HEK293T (cell line): ENCODE results near the gene ZFP62.

Experiments
- CTCF ChIA-PET: fragments of 350-600 bp; formaldehyde crosslinking; extraction: SDS; loops from one replicate; lab custom pipeline; 2021; ENCODE audit warnings: antibody characterized with exemption, inconsistent platforms; lab: Yijun Ruan, JAX
- POLR2A ChIA-PET: fragments of 350-600 bp; formaldehyde crosslinking; extraction: SDS; loops from one replicate; lab custom pipeline; 2020; ENCODE audit warnings: antibody characterized with exemption, inconsistent platforms; lab: Yijun Ruan, JAX
- DNase-seq: peaks from one replicate; pipeline ENCODE4 v3.0.0; 2012; ENCODE audit warnings: mixed read lengths; ENCODE audit errors: extremely low spot score
- ARNT ChIP-seq: fragments of 450-650 bp; IDR thresholded peaks from 2 replicates; pipeline ENCODE4 v1.6.1; 2017; ENCODE audit warnings: mild to moderate bottlenecking
- BHLHE40 ChIP-seq: fragments of 450-650 bp; IDR thresholded peaks from 2 replicates; pipeline ENCODE4 v1.6.1; 2016; ENCODE audit warnings: mild to moderate bottlenecking, moderate library complexity, borderline replicate concordance
- ELF4 ChIP-seq: fragments of 450-650 bp; IDR thresholded peaks from 2 replicates; pipeline ENCODE4 v1.6.1; 2017; ENCODE audit warnings: antibody characterized with exemption
- FOXA1 ChIP-seq: fragments of 450-650 bp; IDR thresholded peaks from 2 replicates; pipeline ENCODE4 v1.6.1; 2016; ENCODE audit warnings: mild to moderate bottlenecking
- FOXM1 ChIP-seq: fragments of 450-650 bp; IDR thresholded peaks from 2 replicates; pipeline ENCODE4 v1.6.1; 2017; ENCODE audit warnings: mild to moderate bottlenecking, borderline replicate concordance
- HDGF ChIP-seq: fragments of 450-650 bp; IDR thresholded peaks from 2 replicates; pipeline ENCODE4 v1.6.1; 2017; ENCODE audit warnings: antibody characterized with exemption, borderline replicate concordance
- L3MBTL2 ChIP-seq: fragments of 450-650 bp; conservative IDR thresholded peaks from 2 replicates; pipeline ENCODE4 v1.6.1; 2016; ENCODE audit warnings: mild to moderate bottlenecking
- LEF1 ChIP-seq: fragments of 450-650 bp; IDR thresholded peaks from 2 replicates; pipeline ENCODE4 v1.6.1; 2017; ENCODE audit warnings: mild to moderate bottlenecking, borderline replicate concordance
- NFRKB ChIP-seq: fragments of 450-650 bp; IDR thresholded peaks from 2 replicates; pipeline ENCODE4 v1.6.1; 2016; ENCODE audit warnings: mild to moderate bottlenecking, moderate library complexity
- SUZ12 ChIP-seq: fragments of 450-650 bp; IDR thresholded peaks from 2 replicates; pipeline ENCODE4 v1.6.1; 2016; ENCODE audit warnings: mild to moderate bottlenecking
- TARDBP ChIP-seq: fragments of 450-650 bp; IDR thresholded peaks from 2 replicates; pipeline ENCODE4 v1.6.1; 2016
- ZNF384 ChIP-seq: fragments of 450-650 bp; IDR thresholded peaks from 2 replicates; pipeline ENCODE4 v1.6.1; 2016
- TF ChIP-seq, protein P1 (sequence below): fragments of 450-650 bp; IDR thresholded peaks from 2 replicates; pipeline ENCODE4 v1.6.1; 2016

ZFP62 gene

DNA sequence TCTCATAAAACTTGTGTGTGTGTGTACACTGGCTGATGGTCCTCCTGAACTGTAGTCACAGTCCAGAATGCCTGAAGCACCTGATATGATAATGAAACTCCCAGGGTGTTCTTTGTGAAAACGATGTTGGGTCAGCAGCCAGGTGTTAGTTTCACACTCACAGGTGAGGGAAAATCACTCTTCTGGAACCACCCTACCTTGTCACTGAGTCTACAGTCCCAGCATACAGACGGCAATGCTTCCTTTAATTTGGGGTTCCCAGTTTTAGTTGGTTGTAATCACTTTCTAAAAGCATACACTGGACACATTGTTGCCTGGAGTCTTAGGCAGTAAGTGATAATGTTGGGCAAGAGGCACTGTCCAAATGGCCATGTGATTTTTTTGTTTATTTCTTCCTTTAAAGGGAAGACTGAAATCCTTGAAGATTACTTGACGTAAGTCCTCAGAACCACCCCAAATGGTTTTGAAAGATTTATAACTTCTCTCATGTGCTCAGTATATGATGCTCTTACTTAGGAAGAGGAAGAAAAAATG lies 40.2 kb downstream of the ZFP62 start:
- TF ChIP-seq ARNT: no peak
- CTCF ChIA-PET: no interaction called here
- POLR2A ChIA-PET: interaction anchor here (0.7 kb wide), 1 partner anchor 10 kb away, joined by 3 read pairs; no protein-coding TSS in a partner anchor
- no peak for DNase-seq

DNA sequence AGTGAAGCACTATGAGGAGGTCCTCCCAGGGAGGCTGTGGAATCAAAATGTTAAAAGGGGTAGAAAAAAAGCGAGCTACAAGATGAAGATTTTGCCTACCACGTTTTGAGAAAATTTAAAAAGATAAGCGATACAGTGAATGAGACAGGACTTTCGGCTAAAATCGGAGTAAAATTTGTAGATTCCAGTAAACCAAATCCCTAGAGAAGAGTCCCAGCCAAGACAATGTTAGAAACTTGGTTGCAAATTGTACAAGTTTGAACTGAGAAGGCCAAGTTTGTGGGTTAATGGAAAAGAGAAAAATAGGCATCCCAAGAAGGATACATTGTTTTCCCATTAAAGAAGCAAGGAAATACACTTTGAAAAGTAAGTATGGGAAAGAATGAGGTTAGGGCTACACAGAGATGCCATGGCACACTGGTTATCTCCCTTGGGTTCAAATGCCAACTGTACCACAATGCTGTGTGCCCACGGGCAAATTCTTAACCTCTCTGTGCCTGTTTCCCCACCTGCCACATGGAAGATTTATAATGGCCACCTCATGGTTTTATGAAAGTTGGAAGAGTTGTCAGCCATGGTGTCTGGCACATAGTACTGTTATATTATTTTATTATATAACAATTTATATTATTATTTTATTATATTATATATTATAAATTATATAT lies 42.3 kb downstream of the ZFP62 start:
- POLR2A ChIA-PET: interaction anchor here (0.9 to 1.3 kb wide), 2 partner anchors 8 to 438 kb away, joined by 3 read pairs; no protein-coding TSS in a partner anchor

GRCh38 chr5:180817893-180818674 lies 43.0 kb downstream of the ZFP62 start:
- no peak for DNase-seq
- ChIA-PET CTCF (interaction anchor here (0.6 kb wide), 1 partner anchor 363 kb away, joined by 3 read pairs; no protein-coding TSS in a partner anchor), POLR2A (interaction anchor here (0.9 to 1.3 kb wide), 5 partner anchors 8 to 438 kb away, joined by 3 read pairs; no protein-coding TSS in a partner anchor)
- no peak for TF ChIP-seq TARDBP
- TF ChIP-seq, protein P1, sequence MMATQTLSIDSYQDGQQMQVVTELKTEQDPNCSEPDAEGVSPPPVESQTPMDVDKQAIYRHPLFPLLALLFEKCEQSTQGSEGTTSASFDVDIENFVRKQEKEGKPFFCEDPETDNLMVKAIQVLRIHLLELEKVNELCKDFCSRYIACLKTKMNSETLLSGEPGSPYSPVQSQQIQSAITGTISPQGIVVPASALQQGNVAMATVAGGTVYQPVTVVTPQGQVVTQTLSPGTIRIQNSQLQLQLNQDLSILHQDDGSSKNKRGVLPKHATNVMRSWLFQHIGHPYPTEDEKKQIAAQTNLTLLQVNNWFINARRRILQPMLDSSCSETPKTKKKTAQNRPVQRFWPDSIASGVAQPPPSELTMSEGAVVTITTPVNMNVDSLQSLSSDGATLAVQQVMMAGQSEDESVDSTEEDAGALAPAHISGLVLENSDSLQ: no peak
- no peak for TF ChIP-seq ARNT
- no peak for TF ChIP-seq LEF1
- no peak for TF ChIP-seq ZNF384
- no peak for TF ChIP-seq NFRKB
- TF ChIP-seq BHLHE40: no peak
- no peak for TF ChIP-seq FOXM1
- no peak for TF ChIP-seq SUZ12
- no peak for TF ChIP-seq HDGF

More for the DNA sequence above, 42.3 kb downstream of the ZFP62 start:
- TF ChIP-seq FOXM1 (no peak), SUZ12 (no peak), LEF1 (no peak)
- TF ChIP-seq, protein P1: peak; percentile 80
- DNase-seq: no peak
- CTCF ChIA-PET: interaction anchor here (0.6 kb wide), 1 partner anchor 363 kb away, joined by 3 read pairs; no protein-coding TSS in a partner anchor

DNA sequence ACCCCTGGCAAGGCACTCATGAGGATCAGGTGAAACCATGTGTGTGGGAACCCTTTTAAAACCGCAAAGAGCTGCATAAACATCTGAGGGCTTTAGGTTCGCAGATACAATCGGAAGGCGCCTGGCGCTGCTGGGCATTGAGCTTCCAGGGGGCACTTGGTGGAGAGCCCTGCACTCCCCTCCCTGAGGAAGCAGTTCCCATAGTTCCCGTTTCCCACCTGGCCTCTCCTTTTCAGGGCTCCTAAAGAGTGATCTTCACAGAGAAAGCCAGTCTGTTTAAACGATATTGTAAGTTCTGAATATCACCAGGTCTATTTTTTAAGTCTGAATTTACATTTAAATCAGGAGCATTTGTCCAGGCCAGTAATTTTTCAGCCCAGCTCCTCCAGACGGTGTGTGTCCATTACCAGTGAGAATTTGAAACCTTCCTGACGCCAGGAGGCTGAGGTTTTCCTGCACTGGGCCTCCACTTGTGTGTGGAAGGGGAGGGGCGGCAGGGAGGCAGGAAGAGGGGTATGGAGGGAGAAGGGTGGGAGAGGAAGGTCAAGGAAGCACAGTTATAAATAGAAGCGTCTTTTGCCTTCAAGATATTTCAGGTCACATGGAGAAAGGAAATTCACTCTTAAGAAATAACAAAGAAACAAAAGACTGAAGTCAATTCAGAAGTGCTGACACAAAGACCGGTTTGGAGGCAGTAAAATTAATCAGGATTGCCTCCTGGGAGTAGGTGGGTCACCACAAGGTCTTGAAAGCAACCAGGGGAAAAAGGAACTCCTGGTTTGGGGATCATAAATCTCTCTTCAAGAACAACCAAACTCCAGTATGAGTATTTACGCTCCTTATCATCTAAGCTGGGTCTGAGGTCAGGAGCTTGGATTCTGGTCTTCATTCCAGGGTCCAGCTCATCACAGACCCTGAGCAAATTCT lies 44.2 kb downstream of the ZFP62 start:
- TF ChIP-seq HDGF (no peak), SUZ12 (no peak), LEF1 (no peak), FOXM1 (no peak), L3MBTL2 (peak; percentile 49)
- TF ChIP-seq, protein P1: no peak
- POLR2A ChIA-PET: interaction anchor here (0.8 to 2.7 kb wide), 7 partner anchors 8 to 375 kb away, joined by 3 to 9 read pairs (median 3); partner anchors contain the start of gene ZFP62
- peak; percentile 54 for DNase-seq
- CTCF ChIA-PET: interaction anchor here (1.0 kb wide), 1 partner anchor 52 kb away, joined by 3 read pairs; no protein-coding TSS in a partner anchor

DNA sequence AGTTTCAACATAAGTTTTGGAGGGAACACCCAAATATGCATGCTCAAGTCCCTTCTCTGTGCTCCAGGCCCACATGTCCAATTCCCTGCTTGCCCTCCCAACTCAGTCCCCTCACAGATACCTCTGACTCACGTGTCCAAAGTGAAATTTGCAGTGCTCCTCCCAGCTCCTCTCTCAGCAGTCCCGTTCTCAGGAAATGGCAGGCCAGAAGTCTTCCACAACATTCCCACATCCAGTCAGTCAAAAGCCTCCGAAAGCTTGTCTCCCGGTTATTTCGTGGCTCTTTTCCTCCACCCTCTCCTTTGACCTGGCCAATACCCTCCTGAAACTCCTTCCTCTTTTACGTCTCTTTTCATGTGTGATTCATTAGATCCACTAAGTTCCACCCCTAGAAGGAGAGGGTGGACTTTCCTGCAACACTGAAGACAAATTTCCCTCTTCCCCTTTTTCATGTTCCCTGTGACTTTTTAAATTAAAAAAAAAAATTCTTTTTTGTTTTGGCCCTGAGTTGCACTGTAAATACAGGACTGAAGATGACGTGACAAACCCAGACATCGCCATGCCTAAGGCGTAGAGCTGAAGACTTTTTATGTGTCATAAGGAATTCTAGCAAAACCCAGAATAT lies 45.7 kb downstream of the ZFP62 start:
- TF ChIP-seq FOXA1 (no peak), NFRKB (no peak), ZNF384 (no peak), ELF4 (no peak), L3MBTL2 (no peak; the same call in 1 of the 2 replicates), HDGF (no peak), SUZ12 (no peak), TARDBP (no peak), ARNT (no peak)
- TF ChIP-seq, protein P1: no peak
- POLR2A ChIA-PET: interaction anchor here (1.2 to 2.7 kb wide), 2 partner anchors 10 to 14 kb away, joined by 7 to 9 read pairs; no protein-coding TSS in a partner anchor
- CTCF ChIA-PET: interaction anchor here (0.7 kb wide), 1 partner anchor 352 kb away, joined by 5 read pairs; no protein-coding TSS in a partner anchor
- DNase-seq: no peak
